Neural progenitor cell (in vitro differentiated cells): Measurements from ENCODE around the gene PAQR6. TPM values are rescaled to one million over a fixed set of nuclear protein-coding genes. Genes with fewer than 3 reads are reported as not detected.

Experiments used
- DNase-seq: peaks from one replicate; pipeline ENCODE4 v3.0.0-alpha.2; 2016; ENCODE audit warnings: low spot score
- H2AFZ ChIP-seq: fragments of 200-600 bp; sonication (generic); replicated peaks from 2 replicates; pipeline ENCODE4 v1.6.1; 2016; ENCODE audit warnings: antibody characterized with exemption
- H3F3A ChIP-seq: fragments of 200-600 bp; sonication (generic); 2 replicates; pipeline ENCODE4 v1.6.1; 2016; ENCODE audit warnings: antibody characterized with exemption, low read depth
- H3K27ac ChIP-seq: fragments of 200-600 bp; sonication (generic); 2 replicates; pipeline ENCODE4 v1.5.1; 2016; ENCODE audit warnings: mild to moderate bottlenecking
- H3K27me3 ChIP-seq: fragments of 200-600 bp; sonication (generic); 2 replicates; pipeline ENCODE4 v1.6.1; 2016; ENCODE audit warnings: mild to moderate bottlenecking, moderate library complexity
- H3K36me3 ChIP-seq: fragments of 200-600 bp; sonication (generic); 2 replicates; pipeline ENCODE4 v1.5.1; 2016
- H3K4me1 ChIP-seq: fragments of 200-600 bp; sonication (generic); 2 replicates; pipeline ENCODE4 v1.6.1; 2016; ENCODE audit warnings: mixed run types
- H3K4me2 ChIP-seq: fragments of 200-600 bp; sonication (generic); 2 replicates; pipeline ENCODE4 v1.6.1; 2016
- H3K4me3 ChIP-seq: fragments of 200-600 bp; sonication (generic); 2 replicates; pipeline ENCODE4 v1.5.1; 2016
- H3K79me2 ChIP-seq: fragments of 200-600 bp; sonication (generic); 2 replicates; pipeline ENCODE4 v1.6.1; 2016; ENCODE audit warnings: low read depth
- H3K9ac ChIP-seq: fragments of 200-600 bp; sonication (generic); 2 replicates; pipeline ENCODE4 v1.6.1; 2016
- H3K9me3 ChIP-seq: fragments of 200-600 bp; sonication (generic); 2 replicates; pipeline ENCODE4 v1.5.1; 2016; ENCODE audit warnings: low read depth
- H4K20me1 ChIP-seq: fragments of 200-600 bp; sonication (generic); 2 replicates; pipeline ENCODE4 v1.6.1; 2016; ENCODE audit warnings: low read depth
- H3K27ac Mint-ChIP-seq: 3 replicates; pipeline ENCODE4 v1.8.0; 2021; ENCODE audit warnings: mixed read lengths
- H3K27me3 Mint-ChIP-seq: 2 replicates; pipeline ENCODE4 v1.8.0; 2022; ENCODE audit warnings: low read depth, mild to moderate bottlenecking, inconsistent platforms, moderate library complexity, mixed read lengths; ENCODE audit not compliant: insufficient read depth
- H3K36me3 Mint-ChIP-seq: 3 replicates; pipeline ENCODE4 v1.8.0; 2021; ENCODE audit warnings: mixed read lengths
- H3K4me1 Mint-ChIP-seq: 3 replicates; pipeline ENCODE4 v1.8.0; 2021; ENCODE audit warnings: mixed read lengths
- H3K4me3 Mint-ChIP-seq: 3 replicates; pipeline ENCODE4 v1.8.0; 2021; ENCODE audit warnings: mild to moderate bottlenecking, moderate library complexity, mixed read lengths
- H3K9me3 Mint-ChIP-seq: 3 replicates; pipeline ENCODE4 v1.8.0; 2020; ENCODE audit warnings: mixed read lengths
- CTCF ChIP-seq: fragments of 200-600 bp; sonication (generic); IDR thresholded peaks from 2 replicates; pipeline ENCODE4 v1.5.1; 2017; ENCODE audit warnings: antibody characterized with exemption, mild to moderate bottlenecking
- EZH2 ChIP-seq: fragments of 200-600 bp; sonication (generic); IDR thresholded peaks from 2 replicates; pipeline ENCODE4 v1.6.1; 2017; ENCODE audit warnings: antibody characterized with exemption, mild to moderate bottlenecking, moderate library complexity
- EZH2phosphoT487 ChIP-seq: fragments of 200-600 bp; sonication (generic); IDR thresholded peaks from 2 replicates; pipeline ENCODE4 v1.6.1; 2017; ENCODE audit warnings: antibody characterized with exemption
- total RNA-seq: library from RNA; depleted of rRNA; stranded (reverse); fragments of >200 nt; gene quantifications from 2 replicates; pipeline ENCODE4 v1.2.3, GENCODE V29; 2015; ENCODE audit warnings: low replicate concordance

Gene PAQR6
- total RNA-seq = 5.0 and 8.5 TPM in 2 replicates

- H3F3A ChIP-seq = peaks cover 19% of the 10 kb centered on the region
- H3K9ac ChIP-seq = no peak within 1 kb of the TSS
- Mint-ChIP-seq H3K27me3 (peaks cover 9% of the 10 kb centered on the region), H3K36me3 (peaks cover 6% of the 10 kb centered on the region), H3K27ac (no peak within 1 kb of the TSS), H3K4me1 (peaks cover 5% of the 10 kb centered on the region), H3K9me3 (no peaks in the 10 kb centered on the region), H3K4me3 (no peak within 1 kb of the TSS)
- no peak within 1 kb of the TSS for H2AFZ ChIP-seq
- H3K4me2 ChIP-seq = no peak within 1 kb of the TSS
- H3K79me2 ChIP-seq = no peaks in the 10 kb centered on the region
- H3K9me3 ChIP-seq = no peaks in the 10 kb centered on the region
- peak within 1 kb of the TSS; percentile 80 for H3K27ac ChIP-seq
- H3K4me1 ChIP-seq = peaks cover 6% of the 10 kb centered on the region
- TF ChIP-seq EZH2phosphoT487 (no peak), EZH2 (no peak), CTCF (no peak)
- H4K20me1 ChIP-seq = no peaks in the 10 kb centered on the region
- H3K36me3 ChIP-seq = no peaks in the 10 kb centered on the region
- DNase-seq = peak; percentile 68
- no peak within 1 kb of the TSS for H3K4me3 ChIP-seq
- H3K27me3 ChIP-seq = no peaks in the 10 kb centered on the region
Measured at GRCh38 chr1:156247460-156248322, at the start of gene PAQR6. Gene PAQR6, minus strand, starts transcription at chr1:156248056. Its CDS starts 1,325 bp downstream, at chr1:156246731.

GRCh38 chr1:156295391-156295947, 47.6 kb upstream of the PAQR6 start, which contains the start of gene GLMP:
Gene GLMP, minus strand, starts transcription at chr1:156295679. Its CDS starts 34 bp downstream, at chr1:156295645.
- Histone ChIP-seq H3F3A (peaks cover 14% of the 10 kb centered on the region), H3K9me3 (no peaks in the 10 kb centered on the region), H3K27me3 (no peaks in the 10 kb centered on the region), H2AFZ (peak within 1 kb of the TSS; percentile 95), H3K4me2 (peak within 1 kb of the TSS; percentile 89), H3K4me1 (peaks cover 4% of the 10 kb centered on the region), H3K36me3 (no peaks in the 10 kb centered on the region), H3K27ac (no peak within 1 kb of the TSS), H3K4me3 (peak within 1 kb of the TSS; percentile 63), H3K9ac (peak within 1 kb of the TSS; percentile 43), H4K20me1 (no peaks in the 10 kb centered on the region), H3K79me2 (no peaks in the 10 kb centered on the region)
- no peak for TF ChIP-seq CTCF
- TF ChIP-seq EZH2 = no peak
- TF ChIP-seq EZH2phosphoT487 = no peak
- peak; percentile 62 for DNase-seq
- peaks cover 2% of the 10 kb centered on the region for H3K27me3 Mint-ChIP-seq
- peak within 1 kb of the TSS; percentile 29 for H3K27ac Mint-ChIP-seq
- no peaks in the 10 kb centered on the region for H3K9me3 Mint-ChIP-seq
- peaks cover 1% of the 10 kb centered on the region for H3K36me3 Mint-ChIP-seq
- H3K4me3 Mint-ChIP-seq = peak within 1 kb of the TSS; percentile 79
- peaks cover 8% of the 10 kb centered on the region for H3K4me1 Mint-ChIP-seq

GRCh38 chr1:156293895-156294294, 46.0 kb upstream of the PAQR6 start:
- H4K20me1 ChIP-seq = no peaks in the 10 kb centered on the region
- peaks cover 4% of the 10 kb centered on the region for H3K4me1 ChIP-seq
- Mint-ChIP-seq H3K9me3 (no peaks in the 10 kb centered on the region), H3K4me1 (peaks cover 8% of the 10 kb centered on the region), H3K27me3 (peaks cover 2% of the 10 kb centered on the region), H3K36me3 (peaks cover 1% of the 10 kb centered on the region), H3K27ac (no peak overlapping the region), H3K4me3 (no peak overlapping the region)
- no peaks in the 10 kb centered on the region for H3K36me3 ChIP-seq
- TF ChIP-seq CTCF = no peak
- no peak for TF ChIP-seq EZH2
- TF ChIP-seq EZH2phosphoT487 = no peak
- no peaks in the 10 kb centered on the region for H3K9me3 ChIP-seq
- DNase-seq = no peak
- peaks cover 14% of the 10 kb centered on the region for H3F3A ChIP-seq
- H3K79me2 ChIP-seq = no peaks in the 10 kb centered on the region
- H3K9ac ChIP-seq = no peak overlapping the region
- H3K4me2 ChIP-seq = no peak overlapping the region
- H3K27ac ChIP-seq = no peak overlapping the region
- H3K4me3 ChIP-seq = no peak overlapping the region
- no peaks in the 10 kb centered on the region for H3K27me3 ChIP-seq
- H2AFZ ChIP-seq = no peak overlapping the region
